22Rv1 (cell line): ENCODE data around the gene OR9G1.

Experiments
- ZFX ChIP-seq: fragments of 450-650 bp; IDR thresholded peaks from 2 replicates; pipeline ENCODE4 v1.6.1; 2017; ENCODE audit warnings: antibody characterized with exemption, borderline replicate concordance
- TF ChIP-seq, protein P1 (sequence below): fragments of 450-650 bp; IDR thresholded peaks from 2 replicates; pipeline ENCODE4 v1.5.1; 2017; ENCODE audit warnings: mild to moderate bottlenecking

DNA sequence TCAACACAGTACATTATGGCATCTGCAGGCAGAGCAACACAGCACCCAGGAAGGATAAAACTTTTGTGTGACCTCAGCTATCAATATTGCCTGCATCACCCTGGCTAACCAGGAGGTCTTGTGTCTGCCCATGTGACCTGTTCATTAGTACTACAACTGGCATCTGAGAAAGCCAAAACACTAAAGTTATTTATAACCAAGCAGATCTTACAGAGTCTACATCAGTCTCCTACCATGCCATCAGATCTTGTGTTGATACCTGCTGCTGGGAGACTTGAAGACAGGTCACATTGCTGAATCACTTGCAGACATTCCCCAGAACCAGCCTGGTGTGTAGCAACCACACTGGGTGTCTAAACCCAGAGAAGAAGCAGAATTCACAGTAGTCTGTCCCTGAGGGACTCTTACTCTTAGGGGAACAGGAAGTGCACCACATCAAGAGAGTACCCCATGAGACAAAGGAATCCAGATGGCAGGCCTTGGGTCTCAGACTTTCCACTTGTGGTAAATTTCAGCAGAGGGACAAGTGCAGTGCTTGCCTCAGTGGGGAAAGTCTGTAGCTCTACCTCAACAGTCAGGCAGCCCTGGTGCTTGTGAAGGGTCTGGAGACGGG, 7.0 kb downstream of the OR9G1 start:
- TF ChIP-seq, protein P1, sequence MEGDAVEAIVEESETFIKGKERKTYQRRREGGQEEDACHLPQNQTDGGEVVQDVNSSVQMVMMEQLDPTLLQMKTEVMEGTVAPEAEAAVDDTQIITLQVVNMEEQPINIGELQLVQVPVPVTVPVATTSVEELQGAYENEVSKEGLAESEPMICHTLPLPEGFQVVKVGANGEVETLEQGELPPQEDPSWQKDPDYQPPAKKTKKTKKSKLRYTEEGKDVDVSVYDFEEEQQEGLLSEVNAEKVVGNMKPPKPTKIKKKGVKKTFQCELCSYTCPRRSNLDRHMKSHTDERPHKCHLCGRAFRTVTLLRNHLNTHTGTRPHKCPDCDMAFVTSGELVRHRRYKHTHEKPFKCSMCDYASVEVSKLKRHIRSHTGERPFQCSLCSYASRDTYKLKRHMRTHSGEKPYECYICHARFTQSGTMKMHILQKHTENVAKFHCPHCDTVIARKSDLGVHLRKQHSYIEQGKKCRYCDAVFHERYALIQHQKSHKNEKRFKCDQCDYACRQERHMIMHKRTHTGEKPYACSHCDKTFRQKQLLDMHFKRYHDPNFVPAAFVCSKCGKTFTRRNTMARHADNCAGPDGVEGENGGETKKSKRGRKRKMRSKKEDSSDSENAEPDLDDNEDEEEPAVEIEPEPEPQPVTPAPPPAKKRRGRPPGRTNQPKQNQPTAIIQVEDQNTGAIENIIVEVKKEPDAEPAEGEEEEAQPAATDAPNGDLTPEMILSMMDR = no peak
- no peak for TF ChIP-seq ZFX
